ENCODE data around the gene TPO. TPM values are rescaled to one million over a fixed set of nuclear protein-coding genes. Genes with fewer than 3 reads are reported as not detected.

TPO gene
- total RNA-seq, 1 experiment from 2014 or later = not detected

- H3K23ac ChIP-seq (ENCODE audit: insufficient read length, low read depth, low read length) = no peak overlapping the region
- H2AK5ac ChIP-seq (ENCODE audit: insufficient read length, low read length) = no peak overlapping the region
- no peak overlapping the region for H3K4ac ChIP-seq (ENCODE audit: low read depth, low read length)
- WGBS (ENCODE audit: extremely low coverage, insufficient read length, low lambda C conversion rate) = no CpG with 5 or more reads among the region's 36 CpGs
- no peak for DNase-seq
- H2BK20ac ChIP-seq (ENCODE audit: low read depth, low read length, poor library complexity, severe bottlenecking) = no peak overlapping the region
- no peak overlapping the region for H2AFZ ChIP-seq (ENCODE audit: low read length)
- no peak overlapping the region for H3K27ac ChIP-seq (ENCODE audit: insufficient read length, low read depth, low read length)
- H3K23me2 ChIP-seq (ENCODE audit: insufficient read length, low read depth, low read length, poor library complexity, severe bottlenecking) = no peaks in the 10 kb centered on the region
- Mint-ChIP-seq H3K27me3 (ENCODE audit: low read depth) (peaks cover 3% of the 10 kb centered on the region; the same call in 1 of the 2 replicates), H3K36me3 (ENCODE audit: insufficient read depth in 1 of 3, low read depth in 3 of 3) (no peaks in the 10 kb centered on the region), H3K9me3 (no peaks in the 10 kb centered on the region; a peak in 1 of 5 replicates), H3K27ac (no peak overlapping the region), H3K4me3 (no peak overlapping the region), H3K4me1 (peaks cover 4 to 11% of the 10 kb centered on the region in 2 experiments; a peak in 3 of 4 replicates)
- H2BK5ac ChIP-seq (ENCODE audit: insufficient read length, low read length) = no peak overlapping the region
- no peaks in the 10 kb centered on the region for H3K79me2 ChIP-seq (ENCODE audit: insufficient read depth, low read length)
- H2BK15ac ChIP-seq (ENCODE audit: low read depth, low read length) = no peak overlapping the region; the same call in 1 of the 2 replicates
- H2BK12ac ChIP-seq (ENCODE audit: insufficient read length, low read depth, low read length) = no peak overlapping the region
- H4K5ac ChIP-seq (ENCODE audit: insufficient read length, low read depth, low read length) = no peak overlapping the region
- H3K14ac ChIP-seq (ENCODE audit: insufficient read depth, low read length) = no peak overlapping the region
- TF ChIP-seq CTCF (conservative IDR thresholded peaks at IDR 0.05) = no peak
- no peak overlapping the region for H4K91ac ChIP-seq (ENCODE audit: insufficient read length, low read depth, low read length)
- no peak overlapping the region for H2BK120ac ChIP-seq (ENCODE audit: low read depth, low read length, poor library complexity, severe bottlenecking)
- no peaks in the 10 kb centered on the region for H3K79me1 ChIP-seq (ENCODE audit: insufficient read depth, low read depth, low read length, poor library complexity, severe bottlenecking)
- no peak overlapping the region for H3K4me2 ChIP-seq (ENCODE audit: insufficient read depth, insufficient read length, low read length)
- H4K20me1 ChIP-seq (ENCODE audit: control insufficient read depth, insufficient read depth, insufficient read length) = no peaks in the 10 kb centered on the region
- H3K56ac ChIP-seq (ENCODE audit: insufficient read length, low read depth, low read length) = no peak overlapping the region
- H3T11ph ChIP-seq (ENCODE audit: low read length) = no peak overlapping the region
- no peak overlapping the region for H4K8ac ChIP-seq (replicated peaks; ENCODE audit: insufficient read length, low read depth, low read length)
- H3K27me3 ChIP-seq (ENCODE audit: insufficient read depth, low read length) = no peaks in the 10 kb centered on the region
- no peak overlapping the region for H3K18ac ChIP-seq (ENCODE audit: insufficient read length, low read depth, low read length)
- no peak overlapping the region for H3K9ac ChIP-seq (ENCODE audit: extremely low read depth, insufficient read length, low read length)
- no peaks in the 10 kb centered on the region for H3K4me1 ChIP-seq (ENCODE audit: insufficient read depth, low read length)
- H3K9me3 ChIP-seq (ENCODE audit: control insufficient read depth, low read depth, low read length) = no peaks in the 10 kb centered on the region
Observed at GRCh38 chr2:1512321-1513289, 99.3 kb downstream of the TPO start.

Data from H9 (cell line).